Measurements from ENCODE around the gene WNK2.

The WNK2 gene

DNA sequence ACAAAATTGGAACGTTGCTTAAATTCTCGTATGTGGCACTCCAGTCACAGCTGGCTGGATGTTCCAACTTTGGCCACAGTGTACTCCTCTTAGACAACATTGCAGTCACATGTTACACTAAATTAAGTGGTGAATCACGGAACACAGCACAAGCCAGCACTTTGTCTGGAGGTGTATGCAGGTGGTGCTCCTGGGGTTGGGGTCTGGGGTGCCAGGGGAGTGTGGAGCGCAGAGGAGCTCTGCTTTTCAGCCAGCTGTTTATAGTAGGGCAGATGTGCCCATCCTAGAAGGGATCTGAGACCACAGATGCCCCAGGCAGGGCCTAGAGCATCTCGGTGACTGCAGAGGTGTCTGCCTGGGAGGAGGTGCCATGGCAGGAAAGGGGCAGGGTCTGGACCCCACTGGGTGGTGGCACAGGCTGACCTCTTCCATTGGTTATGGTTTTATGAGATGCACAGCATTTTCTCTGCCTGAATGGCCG, 82.6 kb downstream of the WNK2 start:
- no peak for DNase-seq (ENCODE audit: low read depth)

DNA sequence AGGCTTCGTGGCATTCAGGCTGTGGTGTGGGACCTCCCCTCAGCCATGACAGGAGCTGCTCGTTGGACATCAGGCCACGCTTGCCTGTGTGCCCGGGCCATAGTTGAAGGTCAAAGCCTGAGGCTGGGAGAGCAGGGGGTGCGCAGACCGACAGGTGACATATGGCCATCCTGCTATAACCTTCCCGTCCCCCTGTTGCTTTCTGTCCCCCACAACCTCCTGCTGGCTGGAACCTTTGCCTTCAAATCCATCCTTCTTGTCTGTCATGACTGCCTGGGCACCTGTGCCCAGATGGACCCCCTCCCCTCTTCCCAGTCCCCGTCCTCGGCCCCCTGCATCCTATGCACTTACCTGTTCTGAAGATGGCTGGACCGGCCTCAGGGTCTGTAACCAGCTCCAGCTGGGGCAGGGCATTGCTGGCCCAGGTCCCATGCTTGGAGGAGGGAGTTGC, 83.2 kb downstream of the WNK2 start:
- no peak for DNase-seq (ENCODE audit: low read depth)

DNA sequence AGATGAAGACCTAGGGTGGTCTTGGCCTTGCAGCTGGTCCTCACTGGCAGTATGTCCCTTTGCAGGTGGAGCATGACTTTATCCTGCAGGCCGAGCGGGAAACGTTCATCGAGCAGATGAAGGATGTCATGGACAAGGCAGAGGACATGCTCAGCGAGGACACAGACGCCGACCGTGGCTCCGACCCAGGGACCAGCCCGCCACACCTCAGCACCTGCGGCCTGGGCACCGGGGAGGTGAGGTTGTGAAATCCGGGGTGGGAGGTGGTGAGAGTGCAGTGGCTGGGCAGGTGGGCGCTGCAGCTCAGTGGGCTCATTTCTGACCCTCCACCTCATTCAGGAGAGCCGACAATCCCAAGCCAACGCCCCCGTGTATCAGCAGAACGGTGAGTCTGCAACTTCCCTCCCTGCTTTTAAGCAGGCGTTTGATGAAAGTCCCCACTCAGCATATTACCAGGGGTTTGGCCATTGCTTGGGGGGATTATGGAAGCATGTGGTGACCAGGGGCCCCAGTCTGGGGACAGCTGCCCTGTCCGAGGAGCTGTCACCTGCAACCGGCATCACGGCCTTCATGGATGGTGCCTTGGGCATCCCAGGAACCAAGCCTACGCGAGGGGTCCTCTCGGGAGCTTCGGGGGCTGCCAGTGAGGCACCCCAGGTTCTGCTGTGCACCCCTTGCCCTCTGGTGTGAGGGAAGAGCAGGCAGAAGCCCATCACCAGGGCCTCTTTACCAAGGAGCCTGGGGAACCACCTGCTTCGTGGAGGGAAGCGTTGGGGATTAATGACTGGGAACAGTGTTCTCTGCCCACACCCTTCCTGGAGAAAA, 84.0 kb downstream of the WNK2 start:
- DNase-seq (ENCODE audit: low read depth): no peak

DNA sequence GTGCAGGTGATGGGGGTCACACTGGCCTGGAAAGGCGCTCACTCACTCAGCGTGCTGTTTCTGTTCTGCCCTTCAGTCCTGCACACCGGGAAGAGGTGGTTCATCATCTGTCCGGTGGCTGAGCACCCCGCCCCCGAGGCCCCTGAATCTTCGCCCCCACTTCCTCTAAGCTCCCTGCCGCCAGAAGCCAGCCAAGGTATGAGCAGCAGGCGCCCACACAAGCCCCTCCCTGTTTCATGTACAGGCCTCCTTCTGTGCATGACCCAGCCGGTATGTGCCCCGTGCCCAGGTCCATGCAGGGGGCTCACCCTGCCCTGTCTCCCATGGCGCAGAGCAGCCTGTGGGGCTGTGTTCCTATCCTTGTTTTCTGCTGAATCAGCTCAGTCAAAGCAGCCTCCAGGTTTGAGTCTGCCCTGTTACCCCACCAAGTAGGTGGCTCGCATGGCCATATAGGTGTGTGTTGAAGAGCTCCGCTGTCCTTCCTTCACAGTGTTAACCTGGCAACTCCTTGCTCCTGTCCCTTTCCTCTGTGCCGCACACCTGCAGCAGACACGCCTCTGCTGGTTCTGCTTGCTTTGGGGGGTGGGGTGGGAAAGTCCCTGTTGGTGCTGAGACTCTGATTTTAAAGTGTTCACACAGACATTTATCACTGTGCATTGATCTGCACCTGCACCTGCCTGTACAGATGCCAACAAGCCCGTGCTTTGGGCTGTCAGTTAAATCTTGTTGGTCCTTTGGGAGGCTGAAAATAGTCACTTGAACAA, 84.8 kb downstream of the WNK2 start:
- DNase-seq (ENCODE audit: low read depth): no peak

- no peak for DNase-seq (ENCODE audit: low read depth)
Measured at GRCh38 chr9:93270976-93271375, 87.0 kb downstream of the WNK2 start.

GRCh38 chr9:93276973-93277372, 93.0 kb downstream of the WNK2 start:
- no peak for DNase-seq (ENCODE audit: low read depth)

DNA sequence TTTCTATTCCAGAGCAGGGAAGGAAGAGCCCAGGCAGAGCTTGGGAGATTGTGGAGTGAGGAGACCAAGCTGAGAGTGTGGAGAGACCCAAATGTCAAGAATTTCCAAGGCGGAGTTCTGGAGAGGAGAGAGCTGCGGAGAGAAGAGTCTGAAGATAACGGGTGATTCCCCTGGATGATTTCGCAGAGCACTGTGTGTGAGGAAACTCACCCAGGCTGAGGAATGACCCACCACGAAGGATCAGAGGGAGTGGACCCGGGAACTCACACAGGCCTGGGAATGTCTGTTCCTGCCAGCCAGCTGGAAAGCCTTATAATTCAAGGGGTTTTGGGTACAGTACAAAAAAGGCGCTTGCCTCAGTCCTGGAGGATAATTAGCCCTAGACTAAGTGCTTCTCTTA, 94.2 kb downstream of the WNK2 start:
- no peak for DNase-seq (ENCODE audit: low read depth)

GRCh38 chr9:93280661-93281259, 96.8 kb downstream of the WNK2 start:
- no peak for DNase-seq (ENCODE audit: low read depth)

DNA sequence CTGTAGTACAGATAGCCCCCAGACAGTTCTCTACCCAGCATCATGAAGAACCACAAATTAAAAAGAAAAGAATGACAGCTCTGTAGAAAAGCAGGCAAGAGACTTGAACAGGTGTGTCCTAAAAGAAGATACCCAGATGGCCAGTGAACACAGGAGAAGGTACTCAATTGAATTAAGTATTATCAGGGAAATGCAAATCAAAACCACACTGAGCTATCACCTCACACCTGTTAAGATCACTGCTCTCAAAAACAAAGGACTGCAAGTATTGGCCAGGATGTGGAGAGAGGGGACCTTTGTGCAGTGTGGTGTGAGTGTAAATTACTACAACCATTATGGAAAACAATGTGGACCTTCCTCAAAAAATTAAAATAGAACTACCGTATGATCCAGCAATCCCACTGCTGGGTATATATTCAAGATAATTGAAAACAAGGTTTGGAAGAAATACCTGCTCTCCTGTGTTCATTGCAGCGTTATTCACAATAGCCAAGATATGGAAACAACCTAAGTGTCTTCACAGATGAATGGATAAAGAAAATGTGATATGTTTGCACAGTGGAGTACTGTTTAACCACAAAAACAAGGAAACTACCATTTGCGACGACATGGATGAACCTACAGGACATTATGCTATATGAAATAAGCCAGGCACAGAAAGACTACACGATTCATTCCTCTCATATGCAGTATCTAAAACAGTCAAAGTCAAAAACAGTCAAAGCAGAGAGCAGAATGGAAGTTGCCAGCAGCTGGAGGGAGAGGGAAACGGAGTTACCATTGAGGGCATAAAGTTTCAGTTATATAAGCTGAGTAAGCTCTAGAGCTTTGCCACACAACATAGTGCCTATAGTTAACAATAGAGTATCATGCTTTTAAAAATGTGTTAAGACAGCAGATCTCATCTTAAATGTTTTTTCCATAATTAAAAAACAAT, 102.6 kb downstream of the WNK2 start:
- no peak for DNase-seq (ENCODE audit: low read depth)

GRCh38 chr9:93287189-93287552, 103.2 kb downstream of the WNK2 start:
- no peak for DNase-seq (ENCODE audit: low read depth)

DNA sequence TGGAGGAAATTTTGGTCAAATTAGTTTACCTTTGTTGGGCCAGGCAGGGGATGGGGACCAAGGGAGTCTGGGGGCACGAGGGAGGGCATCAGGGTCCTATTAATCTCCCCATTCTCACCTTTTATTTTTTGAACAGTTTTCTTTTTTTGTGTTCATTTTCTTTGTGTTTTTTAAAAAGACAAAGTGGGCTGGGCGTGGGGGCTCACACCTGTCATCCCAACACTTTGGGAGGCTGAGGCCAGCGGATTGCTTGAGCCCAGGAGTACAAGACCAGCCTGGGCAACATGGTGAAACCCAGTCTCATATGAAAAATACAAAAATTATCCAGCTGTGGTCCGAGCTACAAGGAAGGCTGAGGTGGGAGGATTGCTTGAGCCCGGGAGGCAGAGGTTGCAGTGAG, 103.7 kb downstream of the WNK2 start:
- no peak for DNase-seq (ENCODE audit: low read depth)

DNA sequence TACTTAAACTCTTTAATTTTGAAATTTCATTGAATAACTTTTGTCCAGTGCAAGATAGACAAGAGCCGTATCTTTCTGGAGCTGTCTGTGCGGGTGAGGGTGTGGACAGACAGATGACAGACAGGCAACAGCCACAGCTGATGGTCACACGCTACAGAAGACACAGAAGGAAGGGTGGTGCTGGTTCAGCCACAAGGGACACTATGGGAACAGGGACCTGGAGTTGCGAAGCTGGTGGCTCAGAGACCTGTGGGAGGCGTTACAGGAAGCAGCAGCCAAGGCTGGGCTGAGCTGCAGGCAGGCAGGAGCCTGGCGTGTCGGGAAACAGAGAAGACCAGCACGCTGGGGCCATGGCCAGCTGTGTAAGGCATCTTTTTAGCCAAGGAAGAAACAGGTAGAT, 104.4 kb downstream of the WNK2 start:
- DNase-seq (ENCODE audit: low read depth): no peak

DNA sequence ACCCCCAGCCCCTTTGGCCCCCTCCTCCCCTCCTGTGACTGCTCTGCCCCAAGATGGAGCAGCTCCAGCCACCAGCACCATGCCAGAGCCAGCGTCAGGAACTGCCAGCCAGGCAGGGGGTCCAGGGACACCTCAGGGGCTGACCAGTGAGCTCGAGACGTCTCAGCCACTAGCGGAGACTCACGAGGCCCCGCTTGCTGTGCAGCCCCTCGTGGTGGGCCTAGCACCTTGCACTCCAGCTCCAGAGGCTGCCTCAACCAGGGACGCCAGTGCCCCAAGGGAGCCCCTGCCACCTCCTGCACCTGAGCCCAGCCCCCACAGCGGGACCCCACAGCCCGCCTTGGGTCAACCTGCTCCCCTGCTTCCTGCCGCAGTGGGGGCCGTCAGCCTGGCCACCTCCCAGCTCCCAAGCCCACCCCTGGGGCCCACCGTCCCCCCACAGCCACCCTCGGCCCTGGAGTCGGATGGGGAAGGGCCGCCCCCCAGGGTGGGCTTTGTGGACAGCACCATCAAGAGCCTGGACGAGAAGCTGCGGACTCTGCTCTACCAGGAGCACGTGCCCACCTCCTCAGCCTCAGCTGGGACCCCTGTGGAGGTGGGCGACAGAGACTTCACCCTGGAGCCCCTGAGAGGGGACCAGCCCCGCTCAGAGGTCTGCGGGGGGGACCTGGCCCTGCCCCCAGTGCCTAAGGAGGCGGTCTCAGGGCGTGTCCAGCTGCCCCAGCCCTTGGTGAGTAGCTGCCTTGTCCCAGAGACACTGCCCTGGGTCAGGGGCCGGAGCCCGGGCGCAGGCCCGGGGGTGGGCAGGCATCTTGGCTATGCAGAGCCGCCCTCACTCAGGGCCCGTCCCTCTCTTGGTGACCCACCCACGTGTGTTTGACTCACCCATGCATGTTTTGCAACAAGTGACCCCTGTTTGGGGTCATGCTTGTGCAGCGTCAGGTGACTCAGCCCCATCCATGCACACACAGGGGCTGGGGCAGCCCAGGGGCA, 105.2 kb downstream of the WNK2 start:
- DNase-seq (ENCODE audit: low read depth): peak; percentile 3

DNA sequence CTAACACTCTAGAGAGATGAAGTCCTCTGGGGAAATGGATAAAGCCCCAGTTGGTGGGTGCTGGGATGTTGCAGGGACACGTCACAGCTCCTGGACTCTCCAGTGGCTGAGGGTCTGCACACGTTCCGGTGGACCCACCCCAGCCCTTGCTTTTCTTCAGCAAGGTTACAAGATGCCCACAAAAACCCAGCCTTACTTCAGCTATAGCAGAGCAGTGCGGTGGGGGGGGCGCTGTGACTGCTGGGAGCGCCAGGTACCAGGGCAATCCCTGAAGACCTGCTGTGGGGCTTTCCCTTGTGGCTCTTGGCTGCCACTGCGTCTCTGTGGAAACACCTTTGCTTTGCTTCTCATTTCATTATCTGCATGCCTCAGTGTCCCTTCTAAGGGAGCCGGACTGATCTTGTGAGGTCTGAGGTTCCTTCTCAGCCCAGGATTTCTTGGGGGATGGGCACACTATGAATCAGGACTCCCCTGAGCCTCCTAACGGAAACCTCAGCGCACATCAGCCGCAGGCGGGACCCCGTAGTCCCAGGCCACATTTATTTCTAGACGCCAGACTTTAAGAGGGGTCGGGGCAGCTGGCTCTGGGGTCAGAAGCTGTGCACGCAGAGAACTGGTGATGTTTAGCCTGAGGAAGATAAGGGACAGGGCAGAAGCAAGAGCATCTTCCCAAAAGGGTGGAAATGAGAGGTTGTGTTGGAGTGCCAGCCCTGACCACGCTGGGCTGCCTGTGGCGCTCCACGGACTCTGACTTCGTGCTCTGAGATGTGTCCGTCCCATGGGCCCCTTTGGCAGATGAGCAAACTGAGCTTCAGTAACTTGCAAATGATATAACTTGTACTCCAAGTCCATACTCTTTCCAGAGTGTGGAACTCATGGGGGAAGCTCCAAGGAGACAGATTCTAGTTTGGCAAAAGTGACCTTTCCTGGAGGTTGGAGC, 106.8 kb downstream of the WNK2 start:
- no peak for DNase-seq (ENCODE audit: low read depth)

DNA sequence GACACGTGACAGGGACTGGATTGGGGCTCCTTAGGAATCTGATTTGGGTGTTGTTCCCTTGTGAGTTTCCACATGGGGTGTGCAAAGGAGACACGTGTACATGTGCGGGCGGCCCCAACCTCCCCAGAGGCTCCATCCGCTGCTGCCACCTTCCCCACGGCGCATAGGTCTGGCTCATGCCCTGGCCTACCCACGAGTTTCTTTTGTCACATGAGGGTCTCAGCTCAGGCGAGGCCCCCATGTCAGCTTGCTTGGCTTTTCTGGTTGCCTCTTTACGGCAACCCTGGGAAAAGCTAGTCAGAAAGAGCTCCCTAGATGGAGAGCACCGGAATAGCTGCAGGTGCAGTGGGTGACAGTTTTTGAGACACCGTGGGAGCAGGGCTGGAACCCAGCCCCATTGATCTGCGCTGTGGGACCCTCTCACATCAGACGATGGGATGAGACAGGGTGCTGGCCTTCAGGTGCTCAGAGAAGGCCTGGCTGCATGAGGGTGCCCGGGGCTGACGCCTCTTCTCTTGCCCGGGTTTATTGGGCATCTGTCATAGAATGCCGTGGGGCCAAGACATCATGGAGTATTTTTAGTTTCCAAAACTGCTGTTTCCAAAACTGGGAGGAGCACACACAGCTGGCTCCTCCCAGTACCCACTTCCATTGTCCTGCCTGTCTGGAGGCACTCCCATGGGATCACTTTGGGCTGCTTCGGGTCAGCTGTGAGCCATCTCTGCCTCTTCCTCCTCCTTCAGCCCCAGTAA, 107.8 kb downstream of the WNK2 start:
- DNase-seq (ENCODE audit: low read depth): no peak

- DNase-seq (ENCODE audit: low read depth): no peak
Measured at GRCh38 chr9:93292288-93292615, 108.3 kb downstream of the WNK2 start.

- DNase-seq (ENCODE audit: low read depth): no peak
Measured at GRCh38 chr9:93292664-93293328, 108.9 kb downstream of the WNK2 start.

GRCh38 chr9:93294011-93294410, 110.1 kb downstream of the WNK2 start:
- DNase-seq (ENCODE audit: low read depth): no peak

All from EH (cell line).